Measurements from ENCODE around the gene HBE1.
"Not testable (repeated sequence)": the region's sequence is repeated elsewhere in the genome, so short reads cannot be mapped to it uniquely, and the experiment has no call there.

The HBE1 gene

DNA sequence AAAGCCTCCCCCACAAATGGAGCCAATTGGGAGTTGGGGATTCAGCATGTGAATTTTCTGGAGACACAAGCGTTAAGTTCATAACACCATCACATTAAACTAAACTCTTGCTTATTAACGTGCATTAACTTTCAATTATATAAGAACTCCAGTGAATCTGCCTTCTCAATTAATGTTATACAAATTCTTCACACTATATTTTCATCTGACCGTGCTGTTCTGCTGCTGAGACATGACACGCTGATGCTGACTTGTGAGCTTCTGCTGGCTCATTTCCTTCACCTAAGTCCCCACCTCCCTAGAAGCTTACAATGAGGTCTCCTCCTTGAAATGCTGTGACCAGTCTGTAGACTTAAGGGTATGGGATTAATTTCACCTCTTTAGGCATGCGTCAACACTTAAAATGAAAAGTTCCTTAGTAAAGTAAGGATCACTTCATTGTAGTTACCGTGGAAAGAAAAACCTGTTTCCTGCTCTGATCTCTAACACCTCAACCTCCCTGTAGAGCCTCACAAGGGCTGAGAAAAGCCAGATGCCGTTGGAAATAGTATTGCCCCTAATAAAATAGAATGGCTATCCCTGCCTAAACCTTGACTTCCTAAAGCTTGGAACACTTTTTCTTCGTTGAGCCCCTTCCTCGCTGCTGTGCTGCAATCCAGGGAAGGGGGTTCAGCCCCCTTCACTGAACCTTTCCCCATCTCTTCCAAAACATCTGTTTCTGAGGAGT, 17.4 kb downstream of the HBE1 start:
- DNase-seq, result no peak

GRCh38 chr11:5251746-5252145, 18.0 kb downstream of the HBE1 start:
- no peak for DNase-seq

- DNase-seq, result no peak
Measured at GRCh38 chr11:5250543-5251204, 19.1 kb downstream of the HBE1 start.

- not testable (repeated sequence) for DNase-seq
Measured at GRCh38 chr11:5249807-5250396, 19.8 kb downstream of the HBE1 start, which contains the start of gene HBG1. Gene HBG1 (minus strand): TSS chr11:5249857. CDS start chr11:5249804, 53 bp downstream.

DNA sequence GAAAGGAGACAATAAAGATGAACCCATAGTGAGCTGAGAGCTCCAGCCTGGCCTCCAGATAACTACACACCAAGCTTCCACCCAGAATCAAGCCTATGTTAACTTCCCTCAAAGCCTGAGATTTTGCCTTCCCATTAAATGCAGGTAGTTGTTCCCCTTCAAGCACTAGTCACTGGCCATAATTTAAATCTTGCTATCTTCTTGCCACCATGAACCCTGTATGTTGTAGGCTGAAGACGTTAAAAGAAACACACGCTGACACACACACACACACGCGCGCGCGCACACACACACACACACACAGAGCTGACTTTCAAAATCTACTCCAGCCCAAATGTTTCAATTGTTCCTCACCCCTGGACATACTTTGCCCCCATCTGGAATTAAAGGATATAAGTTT, 21.2 kb downstream of the HBE1 start:
- DNase-seq, result not testable (repeated sequence)

GRCh38 chr11:5247472-5248192, 22.1 kb downstream of the HBE1 start:
- DNase-seq, result no peak

GRCh38 chr11:5246772-5247471, 22.8 kb downstream of the HBE1 start:
- no peak for DNase-seq

DNA sequence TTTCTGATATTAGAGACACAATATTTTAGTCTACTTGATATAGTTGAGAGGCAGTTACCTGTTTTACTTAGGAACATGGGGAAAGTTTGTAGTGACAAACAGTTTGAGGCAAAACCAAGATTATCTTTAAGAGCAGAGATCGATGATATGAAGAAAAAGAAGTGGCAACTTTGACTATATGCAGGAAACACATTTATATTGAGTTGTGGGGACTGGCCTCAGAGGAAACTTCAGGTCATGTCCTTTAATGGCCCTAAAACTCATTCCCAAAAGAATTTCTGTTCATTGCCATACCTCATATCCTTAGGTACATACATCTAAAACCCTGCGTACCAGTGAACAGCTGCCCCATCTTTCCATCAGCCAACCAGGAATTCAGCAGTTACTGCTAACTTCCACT, 24.6 kb downstream of the HBE1 start:
- DNase-seq, result no peak

- DNase-seq, result no peak
Measured at GRCh38 chr11:5243816-5244180, 25.9 kb downstream of the HBE1 start.

DNA sequence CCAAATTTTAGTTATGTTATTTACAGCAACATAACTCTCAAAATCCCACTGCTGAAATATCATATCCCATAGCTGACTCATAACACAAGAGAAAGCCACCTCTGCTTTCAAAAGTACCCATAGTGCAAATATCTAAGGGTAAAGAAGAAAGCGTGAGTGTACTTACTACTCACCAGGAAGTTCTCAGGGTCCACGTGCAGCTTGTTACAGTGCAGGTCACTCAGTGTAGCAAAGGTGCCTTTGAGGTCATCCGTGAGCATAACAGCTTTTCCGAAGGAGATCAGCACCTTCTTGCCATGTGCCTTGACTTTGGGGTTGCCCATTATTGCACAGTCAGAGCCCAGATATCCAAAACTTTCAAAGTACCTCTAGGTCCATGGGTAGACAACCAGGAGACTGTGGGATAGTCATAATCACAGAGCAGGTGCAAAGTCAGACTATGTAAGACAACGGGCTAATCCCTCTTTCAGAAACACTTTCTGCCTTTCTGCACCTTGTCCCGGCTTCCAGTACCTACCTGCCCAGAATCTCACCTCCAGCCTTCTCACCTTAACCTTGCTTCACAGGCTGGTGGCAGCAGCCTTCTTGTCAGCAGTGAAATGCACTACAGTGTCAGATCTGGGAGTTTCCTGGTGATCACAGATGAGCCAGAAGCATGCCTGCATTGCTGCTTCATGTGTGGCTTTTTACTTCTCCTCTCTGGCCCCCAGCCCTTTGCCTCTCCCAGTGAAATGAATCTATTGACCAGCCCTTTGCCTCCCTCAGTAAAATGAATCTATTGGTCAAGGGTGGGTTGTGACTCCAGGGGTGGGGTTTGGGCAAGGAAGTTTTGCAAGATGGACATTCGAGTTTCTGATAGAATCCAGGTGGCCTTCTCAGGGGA, 26.6 kb downstream of the HBE1 start:
- DNase-seq, result no peak

DNA sequence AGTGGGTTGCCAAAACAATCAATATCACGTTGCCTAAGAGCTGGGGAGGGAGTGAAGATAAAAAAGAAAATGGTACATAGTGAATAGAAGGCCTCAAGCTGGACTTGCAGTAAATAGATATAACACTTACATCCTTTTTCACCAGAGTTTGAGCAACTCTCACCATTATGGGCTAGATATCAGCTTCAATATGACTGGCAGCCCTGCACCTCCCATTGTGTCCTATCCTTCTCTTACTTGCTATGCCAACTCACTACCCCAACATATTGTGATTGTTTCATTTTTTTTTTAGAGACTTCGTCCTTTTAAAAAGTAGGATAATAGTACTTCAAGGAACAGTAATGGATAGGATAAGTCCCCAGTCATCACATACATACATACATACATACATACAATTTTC, 27.5 kb downstream of the HBE1 start:
- no peak for DNase-seq

GRCh38 chr11:5241458-5241857, 28.3 kb downstream of the HBE1 start:
- no peak for DNase-seq

GRCh38 chr11:5240458-5240857, 29.3 kb downstream of the HBE1 start:
- no peak for DNase-seq

GRCh38 chr11:5240056-5240455, 29.7 kb downstream of the HBE1 start:
- no peak for DNase-seq

GRCh38 chr11:5239046-5239445, 30.7 kb downstream of the HBE1 start:
- no peak for DNase-seq

DNA sequence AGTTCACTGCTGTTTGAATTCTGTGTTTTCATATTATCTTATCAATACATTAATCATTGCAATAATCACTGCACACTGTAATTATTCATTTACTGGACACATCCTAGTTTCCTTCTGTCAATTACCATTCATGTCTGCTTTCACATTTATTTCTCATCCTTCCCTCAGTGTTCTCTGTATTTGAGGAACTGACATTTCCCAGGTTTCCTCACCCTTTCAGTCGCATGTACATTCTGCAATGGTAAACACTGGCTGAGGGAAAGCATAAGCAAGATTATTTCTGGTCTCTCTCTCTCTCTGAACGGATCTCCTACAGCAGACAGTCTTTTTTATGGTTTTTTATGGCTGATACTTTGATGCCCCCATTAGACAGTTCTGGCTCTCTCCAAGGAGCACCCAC, 31.3 kb downstream of the HBE1 start:
- no peak for DNase-seq

DNA sequence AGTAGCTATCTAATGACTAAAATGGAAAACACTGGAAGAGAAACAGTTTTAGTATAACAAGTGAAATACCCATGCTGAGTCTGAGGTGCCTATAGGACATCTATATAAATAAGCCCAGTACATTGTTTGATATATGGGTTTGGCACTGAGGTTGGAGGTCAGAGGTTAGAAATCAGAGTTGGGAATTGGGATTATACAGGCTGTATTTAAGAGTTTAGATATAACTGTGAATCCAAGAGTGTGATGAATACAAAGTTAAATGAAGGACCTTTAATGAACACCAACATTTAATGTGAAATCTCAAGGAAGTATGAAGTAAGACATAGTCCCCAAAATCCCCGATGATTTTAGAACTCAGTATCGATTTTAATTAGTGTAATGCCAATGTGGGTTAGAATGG, 32.3 kb downstream of the HBE1 start:
- no peak for DNase-seq

- no peak for DNase-seq
Measured at GRCh38 chr11:5235364-5236095, 34.2 kb downstream of the HBE1 start.

GRCh38 chr11:5234381-5234834, 35.3 kb downstream of the HBE1 start, which contains the start of gene HBD:
Gene HBD (minus strand): TSS chr11:5234483. CDS start chr11:5234433, 50 bp downstream.
- DNase-seq, result no peak

DNA sequence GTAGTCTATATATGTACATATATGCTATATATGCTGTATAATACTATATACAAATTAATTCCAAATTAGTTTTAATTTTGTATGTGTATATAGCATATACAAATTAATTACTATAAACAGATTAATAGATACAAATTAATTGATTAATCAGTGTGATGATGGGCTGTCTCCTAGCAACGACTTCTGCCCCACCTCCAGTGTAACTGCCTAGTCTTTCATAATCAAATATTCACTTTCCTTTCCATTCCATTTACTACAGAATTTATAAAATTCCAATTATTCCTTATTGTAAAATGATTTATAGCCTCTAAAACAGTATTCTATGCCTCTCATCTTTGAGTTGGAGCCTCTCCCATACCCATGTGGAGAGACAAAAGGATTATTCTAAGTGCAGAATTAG, 36.4 kb downstream of the HBE1 start:
- DNase-seq, result no peak

DNA sequence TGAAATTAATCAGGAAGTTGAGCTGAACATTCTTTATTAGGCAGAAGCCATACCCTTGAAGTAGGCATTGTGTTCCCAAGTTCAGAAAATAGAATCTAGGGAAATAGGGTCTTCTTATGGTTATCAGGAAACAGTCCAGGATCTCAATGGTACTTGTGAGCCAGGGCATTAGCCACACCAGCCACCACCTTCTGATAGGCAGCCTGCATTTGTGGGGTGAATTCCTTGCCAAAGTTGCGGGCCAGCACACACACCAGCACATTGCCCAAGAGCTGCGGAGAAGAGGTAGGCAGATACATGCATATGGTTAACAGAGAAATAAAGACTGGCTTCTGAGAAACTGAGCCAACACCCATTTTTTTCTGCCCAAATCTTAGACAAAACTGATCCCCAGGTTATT, 36.9 kb downstream of the HBE1 start:
- no peak for DNase-seq
